HG03025 (cell line): ENCODE data around the gene NEK11.

Experiments used
- ATAC-seq: cut with Tn5 transposase; IDR thresholded peaks from one replicate; pipeline ENCODE4 v1.9.1; 2021; ENCODE audit warnings: mild to moderate bottlenecking, moderate library complexity; ENCODE audit not compliant: unreplicated experiment, low FRiP score

Gene NEK11

GRCh38 chr3:131110087-131110486 is 83.4 kb downstream of the NEK11 start:
- ATAC-seq = no peak

GRCh38 chr3:131114256-131114655 is 87.6 kb downstream of the NEK11 start:
- no peak for ATAC-seq

- no peak for ATAC-seq
Observed at GRCh38 chr3:131125684-131126083, 99.0 kb downstream of the NEK11 start.

- no peak for ATAC-seq
Observed at GRCh38 chr3:131140891-131141290, 114.2 kb downstream of the NEK11 start.

GRCh38 chr3:131141770-131142169 is 115.1 kb downstream of the NEK11 start:
- ATAC-seq = no peak

- ATAC-seq = no peak
Observed at GRCh38 chr3:131142580-131142979, 115.9 kb downstream of the NEK11 start.

GRCh38 chr3:131143802-131144201 is 117.1 kb downstream of the NEK11 start:
- ATAC-seq = no peak

GRCh38 chr3:131147534-131147933 is 120.9 kb downstream of the NEK11 start:
- no peak for ATAC-seq

- no peak for ATAC-seq
Observed at GRCh38 chr3:131158434-131158833, 131.8 kb downstream of the NEK11 start.

GRCh38 chr3:131162516-131162915 is 135.8 kb downstream of the NEK11 start:
- no peak for ATAC-seq

GRCh38 chr3:131167867-131168266 is 141.2 kb downstream of the NEK11 start:
- ATAC-seq = no peak

- no peak for ATAC-seq
Observed at GRCh38 chr3:131169331-131169730, 142.7 kb downstream of the NEK11 start.

- ATAC-seq = no peak
Observed at GRCh38 chr3:131172502-131173200, 146.0 kb downstream of the NEK11 start.

- peak; percentile 91 for ATAC-seq
Observed at GRCh38 chr3:131174752-131175151, 148.1 kb downstream of the NEK11 start.

GRCh38 chr3:131178710-131179375 is 152.2 kb downstream of the NEK11 start:
- no peak for ATAC-seq

GRCh38 chr3:131192701-131193100 is 166.0 kb downstream of the NEK11 start:
- ATAC-seq = no peak

GRCh38 chr3:131193641-131194238 is 167.1 kb downstream of the NEK11 start:
- ATAC-seq = no peak

- ATAC-seq = no peak
Observed at GRCh38 chr3:131194816-131195215, 168.1 kb downstream of the NEK11 start.

GRCh38 chr3:131200636-131201199 is 174.0 kb downstream of the NEK11 start:
- no peak for ATAC-seq

- ATAC-seq = no peak
Observed at GRCh38 chr3:131216330-131216729, 189.7 kb downstream of the NEK11 start.

GRCh38 chr3:131216801-131217200 is 190.1 kb downstream of the NEK11 start:
- ATAC-seq = no peak
